ENCODE data around the gene KASH5.
"Not testable (repeated sequence)": the region's sequence is repeated elsewhere in the genome, so short reads cannot be mapped to it uniquely, and the experiment has no call there.

KASH5 gene

DNA sequence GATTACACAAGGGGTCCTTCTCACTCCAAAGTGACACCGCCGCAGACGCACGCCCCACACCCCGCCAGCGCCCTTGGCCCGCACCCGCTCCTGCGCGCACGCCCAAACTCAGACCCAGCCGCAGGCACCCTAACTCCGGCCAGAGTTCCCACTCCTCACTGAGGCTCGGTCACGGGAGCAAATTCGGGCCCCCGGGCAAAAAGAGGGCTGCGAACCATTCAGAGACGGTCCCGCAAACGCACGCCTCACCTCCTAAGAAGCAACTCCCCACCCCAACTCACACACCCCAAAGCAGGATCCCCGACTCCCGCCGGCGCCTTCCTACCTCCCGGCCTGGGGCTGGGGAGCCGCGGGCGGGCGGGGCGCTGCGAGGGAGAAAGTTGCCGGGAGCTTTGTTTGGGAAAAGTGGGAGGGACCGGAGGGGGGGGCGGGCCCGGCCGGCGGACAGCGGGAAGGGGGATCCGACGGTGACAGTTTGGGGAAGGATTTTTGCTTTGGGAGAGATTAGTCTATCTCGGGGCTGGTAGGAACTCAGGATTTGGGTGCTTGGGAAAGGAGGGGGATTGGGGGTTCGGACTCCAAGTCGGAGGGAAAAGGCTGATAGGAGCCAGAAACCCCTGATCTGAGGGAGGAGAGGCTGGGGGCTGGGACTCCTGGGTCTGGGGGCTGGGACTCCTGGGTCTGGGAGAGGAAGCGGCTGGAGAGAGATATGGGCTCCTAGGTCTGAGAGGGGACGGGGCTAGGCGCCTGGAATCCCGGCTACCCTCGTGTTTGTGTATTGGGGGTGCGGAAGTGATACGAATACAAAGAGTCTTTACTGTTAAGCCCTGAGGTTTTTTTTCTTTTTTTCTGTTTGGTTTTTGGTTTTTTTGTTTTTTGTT lies 25.8 kb upstream of the KASH5 start, which contains the start of gene TEAD2:
TSS of gene TEAD2 (minus strand) at position 369 of the 881 bp plus-strand sequence. CDS start 2,341 bp downstream, outside the sequence.
- DNase-seq, result no peak

DNA sequence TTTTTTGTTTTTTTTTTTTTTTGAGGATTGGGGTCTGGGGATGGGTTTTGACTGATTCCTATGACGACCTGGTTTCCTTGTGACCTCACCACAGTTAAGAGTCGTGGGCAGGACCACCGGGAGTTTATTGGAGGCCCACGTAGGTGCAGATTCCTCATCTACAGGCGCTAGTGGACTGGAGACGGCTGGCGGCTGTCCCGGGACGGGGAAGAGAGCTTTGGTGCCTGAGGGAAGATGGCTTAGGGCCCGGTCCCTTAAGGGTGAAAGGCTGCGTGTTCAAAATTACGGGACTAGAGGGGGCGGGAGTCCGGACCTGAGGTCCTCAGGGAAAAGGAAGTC lies 25.2 kb upstream of the KASH5 start:
- no peak for DNase-seq

- DNase-seq, result peak; percentile 50
Measured at GRCh38 chr19:49363268-49364082, 24.6 kb upstream of the KASH5 start, which contains the start of gene DKKL1. DKKL1 (plus strand) TSS chr19:49363877; CDS start chr19:49363999, 122 bp downstream.

- no peak for DNase-seq
Measured at GRCh38 chr19:49364083-49364737, 23.8 kb upstream of the KASH5 start.

DNA sequence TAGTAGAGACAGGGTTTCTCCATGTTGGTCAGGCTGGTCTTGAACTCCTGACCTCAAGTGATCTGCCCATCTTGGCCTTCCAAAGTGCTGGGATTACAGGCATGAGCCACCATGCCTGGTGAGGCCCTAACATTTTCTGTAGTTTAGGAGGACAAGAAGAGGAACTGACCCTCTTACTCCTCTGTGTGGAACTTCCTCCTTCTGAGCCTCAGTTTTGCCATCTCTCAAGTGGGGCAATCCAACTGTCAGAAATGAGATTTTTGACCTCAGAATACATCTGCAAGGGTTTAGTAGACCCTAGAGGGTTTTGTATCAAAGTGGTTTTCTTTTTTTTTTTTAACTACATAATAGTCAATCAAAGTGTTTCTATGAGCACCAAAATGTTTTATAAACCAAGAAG lies 21.9 kb upstream of the KASH5 start:
- no peak for DNase-seq

GRCh38 chr19:49368711-49369358 lies 19.2 kb upstream of the KASH5 start:
- no peak for DNase-seq

- no peak for DNase-seq
Measured at GRCh38 chr19:49371184-49371583, 16.9 kb upstream of the KASH5 start.

DNA sequence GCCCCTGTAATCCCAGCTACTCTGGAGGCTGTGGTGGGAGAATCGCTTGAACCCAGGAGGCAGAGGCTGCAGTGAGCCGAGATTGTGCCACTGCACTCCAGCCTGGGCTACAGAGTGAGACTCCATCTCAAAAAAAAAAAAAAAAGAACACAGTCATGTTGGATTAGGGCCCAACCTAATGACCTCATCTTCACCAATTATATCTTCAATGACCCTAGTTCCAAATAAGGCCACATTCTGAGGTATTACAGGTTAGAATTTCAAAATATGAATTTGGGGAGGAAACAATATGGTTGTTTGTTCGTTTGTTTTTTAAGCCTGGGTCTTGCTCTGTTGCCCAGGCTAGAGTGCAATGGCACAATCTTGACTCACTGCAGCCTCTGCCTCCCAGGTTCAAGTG lies 14.9 kb upstream of the KASH5 start:
- DNase-seq, result not testable (repeated sequence)

DNA sequence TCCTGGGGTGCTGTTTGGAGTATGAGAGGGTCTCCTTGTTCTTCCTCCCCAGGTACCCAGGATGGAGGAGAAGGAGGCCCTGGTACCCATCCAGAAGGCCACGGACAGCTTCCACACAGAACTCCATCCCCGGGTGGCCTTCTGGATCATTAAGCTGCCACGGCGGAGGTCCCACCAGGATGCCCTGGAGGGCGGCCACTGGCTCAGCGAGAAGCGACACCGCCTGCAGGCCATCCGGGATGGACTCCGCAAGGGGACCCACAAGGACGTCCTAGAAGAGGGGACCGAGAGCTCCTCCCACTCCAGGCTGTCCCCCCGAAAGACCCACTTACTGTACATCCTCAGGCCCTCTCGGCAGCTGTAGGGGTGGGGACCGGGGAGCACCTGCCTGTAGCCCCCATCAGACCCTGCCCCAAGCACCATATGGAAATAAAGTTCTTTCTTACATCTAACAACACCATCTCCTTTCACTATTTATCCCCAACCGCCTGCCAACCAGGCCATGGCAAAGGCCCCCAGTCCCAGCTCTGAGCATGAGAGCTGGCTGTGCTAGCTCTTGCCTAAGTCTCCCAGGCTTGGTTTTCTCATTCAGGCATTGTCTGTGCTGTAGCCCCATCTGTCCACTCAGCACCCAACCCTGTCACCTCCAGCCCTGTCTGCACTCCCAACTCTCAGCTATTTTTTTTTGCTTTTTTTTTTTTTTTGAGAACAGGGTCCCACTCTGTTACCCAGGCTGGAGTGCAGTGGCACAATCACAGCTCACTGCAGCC lies 13.2 kb upstream of the KASH5 start:
- DNase-seq, result no peak

DNA sequence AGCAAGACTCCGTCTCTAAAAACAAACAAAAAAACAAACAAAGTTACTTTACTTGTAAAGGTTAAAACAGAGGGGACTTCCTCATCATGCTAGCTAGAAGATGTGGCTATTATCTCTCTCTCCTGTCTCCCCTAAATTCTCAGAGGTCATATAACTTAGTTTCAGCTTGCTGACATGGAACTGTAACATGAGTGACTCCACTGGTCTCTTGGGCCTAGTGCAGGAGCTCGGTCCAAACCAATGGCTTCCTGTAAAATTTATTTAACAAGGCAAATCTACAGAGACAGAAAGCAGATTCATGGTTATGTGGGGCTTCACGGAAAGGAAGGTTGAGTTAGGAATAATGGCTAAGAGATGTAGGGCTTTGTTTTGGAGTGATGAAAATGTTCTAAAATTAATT lies 9.5 kb upstream of the KASH5 start:
- DNase-seq, result no peak

- no peak for DNase-seq
Measured at GRCh38 chr19:49380391-49380790, 7.7 kb upstream of the KASH5 start.

- no peak for DNase-seq
Measured at GRCh38 chr19:49382639-49383038, 5.4 kb upstream of the KASH5 start.

- no peak for DNase-seq
Measured at GRCh38 chr19:49383599-49383998, 4.5 kb upstream of the KASH5 start.

GRCh38 chr19:49389406-49389805 lies 1.4 kb downstream of the KASH5 start:
- no peak for DNase-seq

DNA sequence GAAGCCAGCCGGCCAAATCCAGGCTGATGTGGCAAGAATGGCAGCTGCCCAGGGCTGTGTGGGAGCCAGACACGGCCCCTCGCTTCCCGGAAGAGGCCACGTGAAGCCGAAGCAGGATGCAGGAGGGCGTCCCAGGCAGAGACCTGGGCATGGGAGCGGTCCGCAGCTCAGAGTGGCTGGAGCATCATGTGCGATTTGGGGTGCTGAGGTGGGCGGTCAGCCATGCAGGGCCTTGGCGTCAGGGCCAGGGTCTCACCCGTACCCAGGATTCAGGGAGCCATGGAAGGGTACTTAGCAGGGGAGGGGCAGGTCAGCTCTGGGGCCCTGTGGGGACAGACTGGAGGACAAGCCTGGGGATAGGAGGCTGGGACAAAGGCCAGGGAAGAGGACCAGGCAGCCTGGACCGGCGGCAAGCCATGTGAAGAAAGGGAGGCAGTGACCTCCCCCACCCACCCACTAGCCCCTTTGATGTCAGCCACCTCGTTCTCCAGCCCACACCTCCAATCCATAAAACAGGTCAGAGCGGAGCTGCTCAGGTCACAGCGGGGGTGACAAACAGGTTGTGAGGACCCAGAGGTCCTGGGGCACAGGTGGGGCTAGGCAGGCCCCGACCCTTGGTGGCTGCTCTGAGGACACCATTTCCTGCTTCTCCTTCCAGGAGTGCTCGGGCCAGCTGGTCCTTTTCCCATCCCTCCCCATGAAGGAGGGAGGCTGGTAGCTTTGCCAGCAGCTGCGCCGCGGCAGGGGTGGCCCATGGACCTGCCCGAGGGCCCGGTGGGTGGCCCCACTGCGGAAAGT lies 2.3 kb downstream of the KASH5 start:
- peak; percentile 23 for DNase-seq

GRCh38 chr19:49390929-49391359 lies 2.9 kb downstream of the KASH5 start:
- DNase-seq, result no peak

GRCh38 chr19:49391581-49392399 lies 3.7 kb downstream of the KASH5 start:
- DNase-seq, result peak; percentile 87

DNA sequence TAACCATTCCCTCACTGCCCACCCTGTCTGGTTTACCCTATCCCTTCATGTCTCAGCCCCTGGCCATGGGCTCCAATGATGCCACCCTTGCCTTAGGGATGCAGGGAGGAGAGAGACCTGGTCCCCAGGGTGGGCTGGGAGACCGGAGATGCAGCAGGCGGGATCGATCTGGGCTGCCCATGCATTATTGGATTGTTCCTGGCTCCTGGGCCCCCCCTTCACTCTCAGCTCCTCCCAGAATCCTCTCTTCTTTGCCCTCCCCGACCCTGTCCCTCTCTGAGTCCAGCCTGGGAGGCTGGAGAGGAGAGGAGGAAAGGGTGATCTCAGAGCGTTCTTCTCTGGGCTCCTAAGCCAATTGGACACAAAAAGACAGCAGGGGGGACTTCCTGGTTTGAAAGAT lies 5.8 kb downstream of the KASH5 start:
- no peak for DNase-seq

- DNase-seq, result no peak
Measured at GRCh38 chr19:49395581-49396407, 7.7 kb downstream of the KASH5 start.

Measured in NCI-H146 (cell line).